HG03432 (cell line): ENCODE measurements around the gene ZNF346.

ENCODE experiments used
- ATAC-seq: cut with Tn5 transposase; IDR thresholded peaks from one replicate; pipeline ENCODE4 v1.9.1; 2021; ENCODE audit warnings: mild to moderate bottlenecking, moderate library complexity; ENCODE audit not compliant: unreplicated experiment

ZNF346 gene

GRCh38 chr5:177066224-177066623 is 43.7 kb downstream of the ZNF346 start:
- ATAC-seq = no peak

- ATAC-seq = no peak
Measured at GRCh38 chr5:177067503-177067902, 45.0 kb downstream of the ZNF346 start.

- ATAC-seq = no peak
Measured at GRCh38 chr5:177070536-177071191, 48.2 kb downstream of the ZNF346 start.

GRCh38 chr5:177071666-177072385 is 49.3 kb downstream of the ZNF346 start:
- peak; percentile 77 for ATAC-seq

- no peak for ATAC-seq
Measured at GRCh38 chr5:177077335-177077734, 54.8 kb downstream of the ZNF346 start.

GRCh38 chr5:177079606-177080005 is 57.1 kb downstream of the ZNF346 start:
- no peak for ATAC-seq

GRCh38 chr5:177080265-177080664 is 57.8 kb downstream of the ZNF346 start:
- ATAC-seq = no peak

- no peak for ATAC-seq
Measured at GRCh38 chr5:177081859-177082258, 59.4 kb downstream of the ZNF346 start.

- ATAC-seq = no peak
Measured at GRCh38 chr5:177083357-177083756, 60.9 kb downstream of the ZNF346 start.

GRCh38 chr5:177084175-177084574 is 61.7 kb downstream of the ZNF346 start:
- no peak for ATAC-seq

- no peak for ATAC-seq
Measured at GRCh38 chr5:177085985-177086653, 63.6 kb downstream of the ZNF346 start.

GRCh38 chr5:177086654-177087397 is 64.3 kb downstream of the ZNF346 start, which contains the start of gene FGFR4:
FGFR4 (plus strand) TSS chr5:177086915; CDS start chr5:177089603, 2,688 bp downstream.
- ATAC-seq = peak; percentile 69

- ATAC-seq = no peak
Measured at GRCh38 chr5:177087398-177088005, 65.0 kb downstream of the ZNF346 start.

- no peak for ATAC-seq
Measured at GRCh38 chr5:177089127-177089526, 66.6 kb downstream of the ZNF346 start.

GRCh38 chr5:177089825-177090641 is 67.5 kb downstream of the ZNF346 start:
- no peak for ATAC-seq

- ATAC-seq = no peak
Measured at GRCh38 chr5:177090813-177091212, 68.3 kb downstream of the ZNF346 start.

- ATAC-seq = no peak
Measured at GRCh38 chr5:177091232-177091631, 68.7 kb downstream of the ZNF346 start.

- ATAC-seq = no peak
Measured at GRCh38 chr5:177092178-177093081, 69.9 kb downstream of the ZNF346 start.
